ENCODE measurements around the gene GGCX. TPM values are rescaled to one million over a fixed set of nuclear protein-coding genes. Genes with fewer than 3 reads are reported as not detected.

Gene GGCX
- total RNA-seq, 1 donor from 2014 or later = 145 TPM

DNA sequence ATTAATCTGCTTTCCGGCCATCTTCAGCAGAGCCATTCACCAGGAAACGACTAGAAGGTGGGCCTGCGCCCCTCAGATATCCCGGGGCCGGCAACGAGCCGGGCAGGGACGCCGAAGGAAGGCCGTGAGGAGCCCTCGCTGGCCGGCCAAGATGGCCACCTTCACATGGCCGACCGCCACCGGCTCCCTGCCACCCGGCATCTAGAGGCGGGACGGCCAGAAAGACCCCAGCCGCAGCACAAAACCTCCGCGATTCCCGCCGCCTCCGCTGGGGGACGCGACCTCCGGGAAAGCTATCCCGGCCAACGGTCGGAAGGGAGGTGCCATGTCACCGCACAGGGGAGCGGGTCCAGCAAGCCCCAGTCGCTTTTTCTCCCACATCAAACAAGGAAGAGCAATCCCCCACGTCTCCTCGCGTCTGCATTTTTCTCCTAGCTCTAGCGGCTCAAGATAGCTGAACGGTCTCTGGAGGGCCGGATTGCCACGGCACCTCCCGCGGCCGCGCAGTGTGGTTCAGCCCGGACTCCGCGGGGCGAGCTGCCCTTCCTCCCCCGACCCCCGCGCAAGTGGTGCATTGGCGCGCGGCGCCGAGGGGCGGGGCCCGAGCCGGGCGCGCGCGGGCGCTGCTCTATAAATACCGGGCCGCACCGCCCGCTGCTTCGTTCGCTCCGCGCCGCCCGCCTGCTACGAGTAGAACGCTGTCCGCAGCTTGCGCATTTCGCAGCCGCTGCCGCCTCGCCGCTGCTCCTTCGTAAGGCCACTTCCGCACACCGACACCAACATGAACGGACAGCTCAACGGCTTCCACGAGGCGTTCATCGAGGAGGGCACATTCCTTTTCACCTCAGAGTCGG lies 22.6 kb downstream of the GGCX start, which contains the start of gene MAT2A:
MAT2A (plus strand) TSS at position 662 of the 854 bp plus-strand sequence; CDS start at position 782, 120 bp downstream.
- Mint-ChIP-seq H3K27ac (ENCODE audit: unreplicated experiment) (peak within 1 kb of the TSS; percentile 98), H3K27me3 (ENCODE audit: unreplicated experiment) (peaks cover 15% of the 10 kb centered on the region), H3K4me3 (ENCODE audit: unreplicated experiment) (peak within 1 kb of the TSS; percentile 98), H3K9me3 (ENCODE audit: unreplicated experiment) (no peaks in the 10 kb centered on the region), H3K4me1 (ENCODE audit: unreplicated experiment) (peaks cover 51% of the 10 kb centered on the region), H3K36me3 (ENCODE audit: low read depth, unreplicated experiment) (peaks cover 34% of the 10 kb centered on the region)
- peak; percentile 99 for DNase-seq (ENCODE audit: low spot score)
- TF ChIP-seq, protein P1, sequence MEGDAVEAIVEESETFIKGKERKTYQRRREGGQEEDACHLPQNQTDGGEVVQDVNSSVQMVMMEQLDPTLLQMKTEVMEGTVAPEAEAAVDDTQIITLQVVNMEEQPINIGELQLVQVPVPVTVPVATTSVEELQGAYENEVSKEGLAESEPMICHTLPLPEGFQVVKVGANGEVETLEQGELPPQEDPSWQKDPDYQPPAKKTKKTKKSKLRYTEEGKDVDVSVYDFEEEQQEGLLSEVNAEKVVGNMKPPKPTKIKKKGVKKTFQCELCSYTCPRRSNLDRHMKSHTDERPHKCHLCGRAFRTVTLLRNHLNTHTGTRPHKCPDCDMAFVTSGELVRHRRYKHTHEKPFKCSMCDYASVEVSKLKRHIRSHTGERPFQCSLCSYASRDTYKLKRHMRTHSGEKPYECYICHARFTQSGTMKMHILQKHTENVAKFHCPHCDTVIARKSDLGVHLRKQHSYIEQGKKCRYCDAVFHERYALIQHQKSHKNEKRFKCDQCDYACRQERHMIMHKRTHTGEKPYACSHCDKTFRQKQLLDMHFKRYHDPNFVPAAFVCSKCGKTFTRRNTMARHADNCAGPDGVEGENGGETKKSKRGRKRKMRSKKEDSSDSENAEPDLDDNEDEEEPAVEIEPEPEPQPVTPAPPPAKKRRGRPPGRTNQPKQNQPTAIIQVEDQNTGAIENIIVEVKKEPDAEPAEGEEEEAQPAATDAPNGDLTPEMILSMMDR (IDR thresholded peaks at IDR 0.05; ENCODE audit: unreplicated experiment) = peak; percentile 81

DNA sequence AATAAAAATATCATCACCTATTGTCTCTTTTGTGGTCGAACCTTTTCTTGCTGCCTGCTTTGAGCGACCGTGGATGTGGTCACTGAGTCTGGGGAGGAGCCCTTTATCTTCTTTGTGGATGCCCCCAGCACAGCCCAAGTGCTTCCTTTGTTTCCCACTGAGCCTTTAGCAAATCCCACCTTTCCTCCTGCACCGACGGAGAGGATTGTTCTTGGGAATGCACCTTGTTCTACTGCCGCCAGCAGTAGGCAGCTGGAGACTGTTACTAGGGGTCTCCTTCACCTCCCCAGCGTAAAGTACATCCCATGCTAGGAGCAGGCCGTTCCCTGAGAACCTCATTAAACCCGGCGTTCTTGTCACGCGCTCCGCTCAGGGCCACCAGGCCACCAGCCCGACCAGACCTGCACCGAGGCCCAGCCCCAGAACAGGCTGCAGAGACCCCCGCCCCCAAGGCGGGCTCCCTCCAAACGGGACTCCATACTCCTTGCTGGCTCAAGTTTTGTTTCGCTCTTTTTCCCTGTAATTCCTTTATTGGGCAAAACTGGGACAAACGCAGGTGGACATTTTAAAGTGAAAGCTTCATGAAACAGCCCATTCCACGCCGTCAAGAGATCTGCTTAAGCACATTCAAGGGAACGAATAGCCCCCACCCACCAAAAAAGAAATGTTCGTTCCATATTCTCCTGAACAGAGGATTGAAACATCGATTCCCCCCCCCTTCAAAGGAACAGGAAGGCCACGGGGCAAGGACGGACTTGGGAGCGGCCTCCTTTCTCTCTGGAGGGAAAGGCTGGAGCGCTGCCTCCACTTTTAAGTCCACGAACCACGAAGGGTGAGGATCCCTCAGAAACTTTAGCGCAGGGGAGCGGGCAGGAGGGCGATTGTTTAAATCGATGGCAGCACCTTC lies 23.4 kb downstream of the GGCX start:
- H3K4me3 Mint-ChIP-seq (ENCODE audit: unreplicated experiment) = peak overlapping the region; percentile 94
- H3K27me3 Mint-ChIP-seq (ENCODE audit: unreplicated experiment) = peaks cover 14% of the 10 kb centered on the region
- peaks cover 28% of the 10 kb centered on the region for H3K36me3 Mint-ChIP-seq (ENCODE audit: low read depth, unreplicated experiment)
- peak; percentile 45 for DNase-seq (ENCODE audit: low spot score)
- peak overlapping the region; percentile 98 for H3K27ac Mint-ChIP-seq (ENCODE audit: unreplicated experiment)
- TF ChIP-seq, protein P1 (IDR thresholded peaks at IDR 0.05; ENCODE audit: unreplicated experiment) = no peak
- peaks cover 46% of the 10 kb centered on the region for H3K4me1 Mint-ChIP-seq (ENCODE audit: unreplicated experiment)
- H3K9me3 Mint-ChIP-seq (ENCODE audit: unreplicated experiment) = no peaks in the 10 kb centered on the region

DNA sequence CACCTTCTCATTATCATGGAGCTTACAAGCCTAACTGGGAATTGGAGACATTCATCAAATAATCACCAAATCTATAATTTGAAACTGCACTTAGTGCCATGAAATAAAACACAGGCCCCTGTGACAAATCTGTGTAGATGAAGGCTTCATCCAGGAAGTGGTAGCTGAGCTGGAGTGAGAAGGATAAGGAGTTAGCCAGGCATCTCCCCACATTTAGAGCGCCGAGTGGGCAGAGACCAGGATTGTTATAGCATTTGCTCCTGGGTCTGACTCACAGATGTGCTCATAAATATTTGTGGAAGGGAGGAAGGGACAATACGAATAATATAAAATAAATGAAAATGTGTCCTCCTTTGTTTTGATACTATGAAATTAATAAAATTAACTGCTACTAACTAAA lies 24.8 kb downstream of the GGCX start:
- DNase-seq (ENCODE audit: low spot score) = no peak
- Mint-ChIP-seq H3K9me3 (ENCODE audit: unreplicated experiment) (no peaks in the 10 kb centered on the region), H3K4me1 (ENCODE audit: unreplicated experiment) (peaks cover 33% of the 10 kb centered on the region), H3K4me3 (ENCODE audit: unreplicated experiment) (no peak overlapping the region), H3K27ac (ENCODE audit: unreplicated experiment) (no peak overlapping the region), H3K27me3 (ENCODE audit: unreplicated experiment) (peaks cover 16% of the 10 kb centered on the region), H3K36me3 (ENCODE audit: low read depth, unreplicated experiment) (peaks cover 14% of the 10 kb centered on the region)
- TF ChIP-seq, protein P1 (IDR thresholded peaks at IDR 0.05; ENCODE audit: unreplicated experiment) = no peak

DNA sequence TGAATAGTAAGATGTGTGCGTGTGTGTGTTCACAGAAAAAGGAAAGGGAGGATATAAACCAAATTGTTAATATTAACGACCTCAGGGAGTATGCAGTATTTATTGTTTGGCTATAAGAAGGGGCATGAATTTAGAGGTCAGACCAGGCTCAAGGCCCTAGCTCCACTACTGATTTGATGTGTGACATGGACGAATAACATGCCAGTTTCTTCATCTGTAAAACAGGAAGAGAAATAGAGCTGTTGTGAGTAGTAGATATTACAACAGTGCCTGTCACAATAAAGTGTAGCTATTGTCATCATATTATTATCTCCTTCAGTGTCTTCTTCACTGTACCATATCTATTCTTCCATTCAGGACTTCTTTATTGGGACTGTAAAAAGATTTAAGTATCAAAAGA lies 26.4 kb downstream of the GGCX start:
- Mint-ChIP-seq H3K27me3 (ENCODE audit: unreplicated experiment) (peaks cover 13% of the 10 kb centered on the region), H3K36me3 (ENCODE audit: low read depth, unreplicated experiment) (no peaks in the 10 kb centered on the region), H3K4me3 (ENCODE audit: unreplicated experiment) (no peak overlapping the region), H3K4me1 (ENCODE audit: unreplicated experiment) (peaks cover 17% of the 10 kb centered on the region), H3K9me3 (ENCODE audit: unreplicated experiment) (no peaks in the 10 kb centered on the region), H3K27ac (ENCODE audit: unreplicated experiment) (no peak overlapping the region)
- TF ChIP-seq, protein P1 (IDR thresholded peaks at IDR 0.05; ENCODE audit: unreplicated experiment) = no peak
- DNase-seq (ENCODE audit: low spot score) = no peak
